Raji (cell line): ENCODE results near the gene TNFRSF6B.

Source experiments
- POLR2A ChIP-seq: IDR thresholded peaks from 2 replicates; pipeline ENCODE4 v1.6.1; 2011; ENCODE audit warnings: low read depth, low read length, control low read depth; ENCODE audit not compliant: insufficient read depth

Gene TNFRSF6B

GRCh38 chr20:63696628-63697356 is at the start of gene TNFRSF6B:
Gene TNFRSF6B, plus strand, starts transcription at chr20:63696652. Its CDS starts 116 bp downstream, at chr20:63696768.
- peak; percentile 24; the same call in 1 of the 2 replicates for TF ChIP-seq POLR2A

GRCh38 chr20:63648190-63648589 is 48.3 kb upstream of the TNFRSF6B start:
- TF ChIP-seq POLR2A = no peak

GRCh38 chr20:63648895-63649589 is 47.4 kb upstream of the TNFRSF6B start:
- no peak for TF ChIP-seq POLR2A

GRCh38 chr20:63651942-63652191 is 44.6 kb upstream of the TNFRSF6B start:
- no peak for TF ChIP-seq POLR2A

GRCh38 chr20:63652192-63652980 is 44.1 kb upstream of the TNFRSF6B start:
- TF ChIP-seq POLR2A = no peak

GRCh38 chr20:63653041-63653973 is 43.1 kb upstream of the TNFRSF6B start, which contains the start of gene STMN3:
Gene STMN3, minus strand, starts transcription at chr20:63653424. Its CDS starts 79 bp downstream, at chr20:63653345.
- no peak for TF ChIP-seq POLR2A

GRCh38 chr20:63653974-63654668 is 42.3 kb upstream of the TNFRSF6B start:
- TF ChIP-seq POLR2A = no peak

- TF ChIP-seq POLR2A = no peak
Measured at GRCh38 chr20:63655249-63655648, 41.2 kb upstream of the TNFRSF6B start.

GRCh38 chr20:63656451-63656850 is 40.0 kb upstream of the TNFRSF6B start:
- TF ChIP-seq POLR2A = no peak

GRCh38 chr20:63657260-63657936 is 39.1 kb upstream of the TNFRSF6B start:
- no peak for TF ChIP-seq POLR2A

- TF ChIP-seq POLR2A = peak; percentile 74
Measured at GRCh38 chr20:63657937-63658748, 38.3 kb upstream of the TNFRSF6B start, which contains the start of gene RTEL1. Gene RTEL1, plus strand, starts transcription at chr20:63658312. Its CDS starts 1,091 bp downstream, at chr20:63659403.

- TF ChIP-seq POLR2A = no peak
Measured at GRCh38 chr20:63658749-63659187, 37.7 kb upstream of the TNFRSF6B start.

- no peak for TF ChIP-seq POLR2A
Measured at GRCh38 chr20:63659370-63659769, 37.1 kb upstream of the TNFRSF6B start.
